ENCODE data around the gene BIRC2. TPM values are rescaled to one million over a fixed set of nuclear protein-coding genes. Genes with fewer than 3 reads are reported as not detected.

The BIRC2 gene
- total and polyA plus RNA-seq, 9 of the 15 experiments (the other 6 are each of a cell fraction or from before 2014, with no cell fraction given), result 14.3 to 45.9 (median 20.7) TPM

DNA sequence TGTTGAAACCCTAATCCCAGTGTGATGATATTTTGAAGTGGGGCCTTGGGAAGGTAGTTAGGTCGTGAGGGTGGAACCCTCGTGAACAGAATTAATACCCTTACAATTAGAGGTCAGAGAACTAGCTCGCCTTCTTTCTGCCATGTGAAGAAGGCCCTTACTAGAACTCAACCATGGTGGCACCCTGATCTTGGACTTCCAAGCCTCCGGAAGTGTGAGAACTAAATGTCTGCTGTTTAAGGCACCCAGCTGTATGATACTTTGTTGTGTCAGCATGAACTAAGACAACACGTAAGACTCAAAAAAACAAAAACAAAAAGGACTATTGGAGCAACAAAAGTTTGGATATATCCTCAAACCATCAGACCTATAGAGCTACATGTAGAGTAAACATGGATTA is 53.6 kb downstream of the BIRC2 start:
- Histone ChIP-seq H3K4me2 (ENCODE audit: insufficient read depth, low read length) (no peak overlapping the region), H3K79me2 (ENCODE audit: control insufficient read depth, insufficient read depth, low read length) (0 out of 3 replicates have a peak, but pooled peaks cover under 1% of the 10 kb centered on the region), H3K9me3 (replicated peaks; ENCODE audit: control insufficient read depth, insufficient read depth, low read depth, low read length) (no peaks in the 10 kb centered on the region), H3K4me1 (replicated peaks in 1 of 2; ENCODE audit: control insufficient read depth in 2 of 2, insufficient read depth in 2 of 2, low read length in 2 of 2) (no peaks in the 10 kb centered on the region), H3K27ac (ENCODE audit: extremely low read depth, low read depth, low read length) (no peak overlapping the region), H2AFZ (ENCODE audit: low read depth, low read length) (no peak overlapping the region), H4K20me1 (replicated peaks; ENCODE audit: control insufficient read depth, insufficient read depth, low read length) (no peaks in the 10 kb centered on the region), H3K9ac (ENCODE audit: insufficient read depth in 1 of 2, low read depth in 2 of 2, low read length in 2 of 2) (no peak overlapping the region), H3K27me3 (ENCODE audit: control insufficient read depth in 2 of 2, insufficient read depth in 2 of 2, low read length in 2 of 2) (no peaks in the 10 kb centered on the region), H3K9me1 (ENCODE audit: control insufficient read depth, insufficient read depth, low read length) (no peaks in the 10 kb centered on the region), H3K36me3 (ENCODE audit: control insufficient read depth, insufficient read depth, low read length) (peaks cover 53% of the 10 kb centered on the region; the same call in 2 of the 3 replicates), H3K4me3 (no peak overlapping the region)
- in situ Hi-C loops (cut with MboI), result no loop called here
- DNase-seq (ENCODE audit: extremely low read depth in 1 of 4, low spot score in 3 of 4) (no peak), ATAC-seq (no peak), FAIRE-seq (no peak)
- intact Hi-C loops (cut with micrococcal nuclease), result no loop called here
- WGBS (ENCODE audit: insufficient coverage, low coverage, missing lambda C conversion rate), result 88% methylated on average over 5 of the region's 5 CpGs
- no TSS peak for BruUV-seq (replicated peaks)
- ChIA-PET POLR2A (no interaction called here), CTCF (ENCODE audit: low intra/inter-chr PET ratio) (interaction anchor here (0.6 kb wide), 1 partner anchor 85 kb away, joined by 3 read pairs; no protein-coding TSS in a partner anchor)
- TF ChIP-seq CBX3 (IDR thresholded peaks at IDR 0.05; ENCODE audit: borderline replicate concordance in 1 of 2, low read length in 2 of 2), result no peak
- no peak for TF ChIP-seq ZNF696 (CRISPR knock-in tag; conservative IDR thresholded peaks at IDR 0.05)
- TF ChIP-seq, protein P1, sequence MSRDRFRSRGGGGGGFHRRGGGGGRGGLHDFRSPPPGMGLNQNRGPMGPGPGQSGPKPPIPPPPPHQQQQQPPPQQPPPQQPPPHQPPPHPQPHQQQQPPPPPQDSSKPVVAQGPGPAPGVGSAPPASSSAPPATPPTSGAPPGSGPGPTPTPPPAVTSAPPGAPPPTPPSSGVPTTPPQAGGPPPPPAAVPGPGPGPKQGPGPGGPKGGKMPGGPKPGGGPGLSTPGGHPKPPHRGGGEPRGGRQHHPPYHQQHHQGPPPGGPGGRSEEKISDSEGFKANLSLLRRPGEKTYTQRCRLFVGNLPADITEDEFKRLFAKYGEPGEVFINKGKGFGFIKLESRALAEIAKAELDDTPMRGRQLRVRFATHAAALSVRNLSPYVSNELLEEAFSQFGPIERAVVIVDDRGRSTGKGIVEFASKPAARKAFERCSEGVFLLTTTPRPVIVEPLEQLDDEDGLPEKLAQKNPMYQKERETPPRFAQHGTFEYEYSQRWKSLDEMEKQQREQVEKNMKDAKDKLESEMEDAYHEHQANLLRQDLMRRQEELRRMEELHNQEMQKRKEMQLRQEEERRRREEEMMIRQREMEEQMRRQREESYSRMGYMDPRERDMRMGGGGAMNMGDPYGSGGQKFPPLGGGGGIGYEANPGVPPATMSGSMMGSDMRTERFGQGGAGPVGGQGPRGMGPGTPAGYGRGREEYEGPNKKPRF (IDR thresholded peaks at IDR 0.05; ENCODE audit: low read depth, low read length), result no peak
- no peak for TF ChIP-seq YBX1 (IDR thresholded peaks at IDR 0.05)
- no peak for TF ChIP-seq FOXJ3 (CRISPR knock-in tag; IDR thresholded peaks at IDR 0.05)
- TF ChIP-seq ZKSCAN3 (CRISPR knock-in tag; IDR thresholded peaks at IDR 0.05), result no peak
- TF ChIP-seq KHSRP (IDR thresholded peaks at IDR 0.05), result no peak
- TF ChIP-seq MCM7 (IDR thresholded peaks at IDR 0.05), result no peak
- no peak for TF ChIP-seq CBFB (CRISPR knock-in tag; IDR thresholded peaks at IDR 0.05)
- no peak for TF ChIP-seq ZC3H8 (IDR thresholded peaks at IDR 0.05)
- TF ChIP-seq NBN (IDR thresholded peaks at IDR 0.05; ENCODE audit: low read depth), result no peak
- no peak for TF ChIP-seq SIRT6 (IDR thresholded peaks at IDR 0.05; ENCODE audit: low read depth, low read length)
- no peak for TF ChIP-seq ZNF24 (IDR thresholded peaks at IDR 0.05)

Data from K562 (cell line).